ENCODE results near the gene B4GALNT3.
"Not testable (repeated sequence)": the region's sequence is repeated elsewhere in the genome, so short reads cannot be mapped to it uniquely, and the experiment has no call there.

Gene B4GALNT3

DNA sequence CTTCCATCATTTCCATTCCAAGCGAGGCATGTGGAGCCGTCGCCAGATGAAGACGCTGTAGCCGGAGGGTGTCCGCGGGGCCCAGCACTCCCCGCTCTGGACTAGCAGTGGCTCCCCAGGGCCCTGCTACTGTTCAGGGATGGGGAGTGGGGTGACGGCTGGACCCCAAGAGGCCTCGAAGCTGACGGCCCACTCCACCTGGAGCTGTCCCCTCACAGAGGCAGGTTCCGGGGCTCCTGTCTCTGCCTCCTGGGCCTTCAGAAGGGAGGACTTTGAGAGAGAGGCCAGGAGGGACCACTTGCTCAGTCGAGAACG is 101.6 kb downstream of the B4GALNT3 start:
- no peak for DNase-seq

GRCh38 chr12:561908-562593 is 102.3 kb downstream of the B4GALNT3 start:
- DNase-seq: no peak

DNA sequence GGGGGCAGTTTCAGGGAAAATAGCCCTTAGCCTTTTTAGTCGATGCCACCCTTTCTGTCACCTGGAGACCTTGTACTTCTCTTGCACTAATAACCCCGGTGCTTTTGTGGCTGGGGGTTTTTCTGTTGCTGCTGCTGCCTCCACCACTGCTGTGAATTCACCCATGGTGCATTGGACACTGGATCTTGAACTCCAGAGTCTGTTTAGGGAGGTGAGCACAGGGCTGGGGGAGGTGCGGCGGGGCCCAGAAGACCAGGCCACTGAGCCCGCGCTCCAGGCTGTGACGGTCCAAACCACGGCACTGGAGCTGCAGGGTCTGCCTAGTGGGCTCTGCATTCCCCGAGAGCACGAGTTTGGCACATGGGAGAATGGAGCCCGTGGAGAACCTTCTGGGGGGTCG is 102.9 kb downstream of the B4GALNT3 start:
- no peak for DNase-seq

GRCh38 chr12:563250-563781 is 103.6 kb downstream of the B4GALNT3 start:
- DNase-seq: no peak

- DNase-seq: no peak
These were observed 104.1 kb downstream of the B4GALNT3 start for GRCh38 chr12:563787-564298.

- DNase-seq: no peak
These were observed 105.4 kb downstream of the B4GALNT3 start for GRCh38 chr12:565161-565560.

DNA sequence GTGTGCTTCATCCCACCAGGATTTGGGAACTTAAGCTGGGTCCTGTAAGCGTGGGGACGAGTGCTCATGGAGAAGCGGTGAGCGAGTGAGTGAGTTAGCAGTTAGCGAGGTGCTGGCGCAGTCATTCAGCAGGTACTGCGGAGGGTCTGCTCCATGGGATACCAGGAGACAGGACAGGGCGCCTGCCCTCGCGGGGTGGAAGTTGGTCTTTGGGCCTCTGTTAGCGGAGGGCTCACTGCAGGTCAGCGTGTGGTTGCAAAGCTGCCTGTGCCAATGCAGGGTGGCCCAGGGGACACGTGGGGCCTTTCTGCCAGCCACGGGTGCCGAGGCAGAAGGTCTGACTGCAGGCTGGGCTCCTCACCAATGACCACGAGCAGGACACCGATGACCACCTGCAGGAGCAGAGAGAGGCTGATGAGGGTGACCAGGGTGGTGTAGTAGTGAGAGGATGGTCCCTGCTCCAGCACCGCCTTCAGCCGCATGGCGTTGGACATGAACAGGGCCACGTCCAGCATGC is 105.9 kb downstream of the B4GALNT3 start:
- no peak for DNase-seq

DNA sequence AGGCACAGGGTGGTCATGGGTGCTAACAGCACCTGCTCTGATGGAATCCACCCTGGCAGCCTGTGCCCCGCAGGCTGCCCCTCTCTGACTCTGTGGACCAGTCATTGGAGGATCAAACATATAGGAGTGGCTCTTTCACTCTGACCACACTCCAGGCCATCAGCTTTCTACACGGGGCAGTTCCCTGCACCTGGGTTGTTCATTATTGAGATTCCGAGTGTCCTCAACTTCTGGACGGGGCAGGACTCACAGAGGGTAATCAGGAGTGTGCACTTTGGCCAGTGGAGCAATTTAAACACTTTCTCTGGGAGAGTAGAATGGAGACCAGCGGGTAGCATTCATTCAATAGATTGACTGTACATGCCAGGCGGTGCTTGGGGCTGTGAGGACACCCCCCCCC is 108.7 kb downstream of the B4GALNT3 start:
- DNase-seq: no peak

DNA sequence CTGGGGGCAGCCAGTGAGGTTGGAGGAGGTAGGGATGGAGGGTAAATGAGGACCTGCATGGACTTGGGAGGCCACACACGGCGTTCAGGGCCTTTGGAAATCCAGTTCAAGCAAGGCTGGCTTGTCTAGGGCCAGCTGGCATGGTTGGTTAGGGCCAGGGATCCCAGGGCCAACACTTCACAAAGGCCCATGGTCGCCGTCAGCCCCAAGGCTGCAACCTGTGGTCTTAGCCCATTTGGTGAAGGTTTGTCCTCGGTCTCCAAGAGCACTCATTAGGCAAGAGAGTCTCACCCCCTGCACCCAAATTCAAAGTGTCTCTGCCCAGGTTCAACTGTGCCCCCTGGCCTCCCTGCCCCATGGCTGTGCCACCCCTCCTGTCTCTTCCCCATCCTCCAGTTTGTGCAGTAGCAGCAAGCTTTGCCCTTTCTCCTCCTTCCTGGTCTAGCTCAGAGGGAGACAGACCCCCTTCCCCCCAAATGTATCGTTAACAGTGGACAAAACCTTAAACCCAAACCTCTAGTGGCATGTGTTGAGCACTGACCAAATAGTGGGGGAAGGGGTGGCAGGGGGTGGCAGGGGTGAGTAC is 109.4 kb downstream of the B4GALNT3 start:
- no peak for DNase-seq

DNA sequence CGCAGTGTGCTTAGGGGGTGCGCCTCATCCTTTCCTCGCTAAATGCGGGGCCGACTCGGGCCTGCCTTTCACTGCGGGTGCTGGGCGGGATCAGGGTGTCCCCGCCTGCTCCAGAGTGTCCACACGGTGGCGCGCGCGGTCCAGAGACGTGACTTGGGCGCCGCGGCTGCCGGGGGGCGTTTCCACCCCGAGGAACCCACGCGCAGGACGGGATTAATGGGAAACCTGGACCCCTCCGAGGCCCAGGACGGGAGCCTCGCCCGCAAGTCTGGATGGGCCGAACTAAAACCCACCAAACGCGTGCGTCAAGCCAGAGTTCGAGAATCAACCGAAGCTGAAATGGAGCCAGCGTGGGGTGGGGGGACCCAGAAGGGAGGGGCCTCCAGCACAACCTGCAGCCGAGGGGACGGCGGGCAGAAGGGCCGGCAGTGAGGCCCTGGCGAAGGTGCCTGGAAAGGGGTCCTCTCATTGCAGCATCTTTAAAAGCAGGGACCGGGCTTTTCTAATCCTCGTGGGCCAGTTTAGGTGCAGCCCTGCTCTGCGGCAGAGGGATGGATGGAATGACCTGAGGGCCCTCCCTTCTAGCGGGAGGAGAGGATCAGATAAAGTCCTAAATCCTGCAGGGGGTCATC is 110.2 kb downstream of the B4GALNT3 start:
- peak; percentile 79 for DNase-seq

GRCh38 chr12:570435-570920 is 110.7 kb downstream of the B4GALNT3 start:
- DNase-seq: peak; percentile 61

GRCh38 chr12:570921-571794 is 111.4 kb downstream of the B4GALNT3 start:
- peak; percentile 64 for DNase-seq

DNA sequence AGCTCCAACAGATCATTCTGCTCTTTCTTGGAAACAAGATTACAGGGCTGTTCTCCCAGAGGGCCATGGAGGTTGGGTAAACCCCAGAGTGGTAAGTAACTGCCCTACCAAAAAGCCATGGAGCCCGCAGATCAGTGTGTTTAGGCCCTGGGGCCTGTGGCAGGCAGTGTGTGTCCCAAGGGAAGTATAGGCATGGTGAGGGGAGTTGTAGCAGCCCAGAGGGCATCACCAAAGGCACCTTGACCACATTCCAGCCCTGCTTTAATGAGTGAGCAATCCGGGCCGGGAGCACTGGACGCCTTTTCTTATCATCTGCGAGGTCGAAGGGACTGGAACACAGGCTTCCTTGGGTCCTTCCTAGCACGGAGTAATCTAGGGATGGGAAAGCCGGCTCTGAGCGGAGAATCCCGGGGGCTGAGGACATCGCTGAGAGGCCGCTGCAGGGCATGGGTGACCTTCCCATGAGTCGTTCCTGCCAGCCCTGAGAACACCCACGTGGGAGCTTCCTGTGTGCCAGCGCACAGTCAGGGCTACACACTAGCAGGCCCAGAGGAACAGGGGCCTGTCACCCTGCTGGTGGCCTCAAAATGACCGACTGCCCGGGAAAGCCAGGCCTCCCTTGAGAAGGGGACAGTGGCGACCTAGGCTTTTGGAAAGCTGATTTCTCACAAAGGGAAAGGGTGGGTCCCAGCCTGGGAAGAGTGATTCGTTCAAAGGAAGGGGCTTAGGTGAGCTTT is 112.2 kb downstream of the B4GALNT3 start:
- DNase-seq: no peak

- no peak for DNase-seq
These were observed 112.8 kb downstream of the B4GALNT3 start for GRCh38 chr12:572532-572899.

GRCh38 chr12:573232-573631 is 113.5 kb downstream of the B4GALNT3 start:
- no peak for DNase-seq

- no peak for DNase-seq
These were observed 114.9 kb downstream of the B4GALNT3 start for GRCh38 chr12:574475-575128.

DNA sequence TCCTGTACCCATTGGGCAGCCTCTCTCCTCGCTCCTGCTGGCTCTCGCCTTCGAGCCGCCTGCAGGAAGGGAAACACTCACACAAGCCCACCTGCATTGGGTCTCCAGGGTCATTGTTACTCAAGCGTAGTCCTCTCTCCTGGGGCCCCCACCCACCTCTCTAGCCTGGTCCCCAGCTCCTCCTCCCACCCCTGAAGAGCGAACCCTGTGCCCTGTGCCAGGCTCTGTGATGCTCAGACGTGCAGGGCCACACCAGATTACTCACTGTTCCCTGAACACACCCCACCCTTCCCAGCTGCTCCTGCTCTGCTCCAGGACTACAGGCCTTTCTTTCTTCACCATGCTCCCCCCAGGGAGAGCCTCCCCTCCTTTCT is 115.4 kb downstream of the B4GALNT3 start:
- no peak for DNase-seq

GRCh38 chr12:575948-576614 is 116.3 kb downstream of the B4GALNT3 start:
- DNase-seq: no peak

GRCh38 chr12:576615-577110 is 116.9 kb downstream of the B4GALNT3 start:
- DNase-seq: no peak

- DNase-seq: not testable (repeated sequence)
These were observed 118.4 kb downstream of the B4GALNT3 start for GRCh38 chr12:577994-578747.

Data from amniotic stem cell (primary cell).